ENCODE data around the gene ARPC1B. TPM values are rescaled to one million over a fixed set of nuclear protein-coding genes. Genes with fewer than 3 reads are reported as not detected.

ARPC1B gene
- total RNA-seq, 3 donors from 2014 or later (not counting 1 experiment from before 2014, with no cell fraction given) = 161 to 184 (median 179) TPM

- peaks cover 58% of the 10 kb centered on the region for H3K36me3 ChIP-seq (ENCODE audit: control insufficient read depth, insufficient read depth, low read length)
- no peak for ATAC-seq
- H3K4me3 ChIP-seq (ENCODE audit: low read length) = no peak overlapping the region
- no peaks in the 10 kb centered on the region for H3K27me3 ChIP-seq (ENCODE audit: control insufficient read depth, insufficient read depth, low read length)
- no peaks in the 10 kb centered on the region for H3K9me3 ChIP-seq (ENCODE audit: control insufficient read depth, insufficient read depth, low read length)
- H3K4me1 ChIP-seq (ENCODE audit: control insufficient read depth, insufficient read depth, low read length) = peaks cover 23% of the 10 kb centered on the region
- H3K27ac ChIP-seq (ENCODE audit: low read length) = no peak overlapping the region
- peaks cover 24 to 38% of the 10 kb centered on the region in 2 donors for H3K4me1 Mint-ChIP-seq
- no peaks in the 10 kb centered on the region for H3K36me3 Mint-ChIP-seq
- H3K9me3 Mint-ChIP-seq = no peaks in the 10 kb centered on the region
- TF ChIP-seq CTCF (IDR thresholded peaks at IDR 0.05) = no peak
- no peak for DNase-seq
- H3K27me3 Mint-ChIP-seq (ENCODE audit: low read depth in 2 of 2) = no peaks in the 10 kb centered on the region
- intact Hi-C loops (cut with micrococcal nuclease) = no loop called here
- WGBS (ENCODE audit: insufficient coverage) = 91% methylated on average over 14 of the region's 14 CpGs
- H3K27ac Mint-ChIP-seq = peak overlapping the region; percentile 22 to 29
- no peak overlapping the region for H3K4me3 Mint-ChIP-seq
These were observed 21.2 kb downstream of the ARPC1B start for GRCh38 chr7:99395616-99396327.

GRCh38 chr7:99396418-99397296 lies 22.1 kb downstream of the ARPC1B start:
- Histone ChIP-seq H3K4me3 (ENCODE audit: low read length) (no peak overlapping the region), H3K27ac (ENCODE audit: low read length) (no peak overlapping the region), H3K27me3 (ENCODE audit: control insufficient read depth, insufficient read depth, low read length) (no peaks in the 10 kb centered on the region), H3K4me1 (ENCODE audit: control insufficient read depth, insufficient read depth, low read length) (peaks cover 23% of the 10 kb centered on the region), H3K36me3 (ENCODE audit: control insufficient read depth, insufficient read depth, low read length) (peaks cover 58% of the 10 kb centered on the region), H3K9me3 (ENCODE audit: control insufficient read depth, insufficient read depth, low read length) (no peaks in the 10 kb centered on the region)
- Mint-ChIP-seq H3K9me3 (no peaks in the 10 kb centered on the region), H3K4me3 (no peak overlapping the region), H3K27ac (peak overlapping the region; percentile 29 to 85), H3K4me1 (peaks cover 24 to 45% of the 10 kb centered on the region in 2 donors), H3K27me3 (ENCODE audit: low read depth in 2 of 2) (no peaks in the 10 kb centered on the region), H3K36me3 (no peaks in the 10 kb centered on the region)
- 86% methylated on average over 17 of the region's 21 CpGs for WGBS (ENCODE audit: insufficient coverage)
- DNase-seq (no peak), ATAC-seq (no peak)
- intact Hi-C loops (cut with micrococcal nuclease) = no loop called here
- no peak for TF ChIP-seq CTCF (IDR thresholded peaks at IDR 0.05)

GRCh38 chr7:99397297-99397983 lies 22.9 kb downstream of the ARPC1B start:
- no peak for TF ChIP-seq CTCF (IDR thresholded peaks at IDR 0.05)
- peaks cover 24 to 45% of the 10 kb centered on the region in 2 donors for H3K4me1 Mint-ChIP-seq
- ATAC-seq = no peak
- Histone ChIP-seq H3K4me3 (ENCODE audit: low read length) (no peak overlapping the region), H3K27ac (ENCODE audit: low read length) (no peak overlapping the region), H3K9me3 (ENCODE audit: control insufficient read depth, insufficient read depth, low read length) (no peaks in the 10 kb centered on the region), H3K4me1 (ENCODE audit: control insufficient read depth, insufficient read depth, low read length) (peaks cover 17% of the 10 kb centered on the region), H3K27me3 (ENCODE audit: control insufficient read depth, insufficient read depth, low read length) (no peaks in the 10 kb centered on the region), H3K36me3 (ENCODE audit: control insufficient read depth, insufficient read depth, low read length) (peaks cover 58% of the 10 kb centered on the region)
- H3K27ac Mint-ChIP-seq = peak overlapping the region; percentile 76 to 85
- intact Hi-C loops (cut with micrococcal nuclease) = no loop called here
- no peak for DNase-seq
- H3K4me3 Mint-ChIP-seq = no peak overlapping the region
- no peaks in the 10 kb centered on the region for H3K36me3 Mint-ChIP-seq
- WGBS (ENCODE audit: insufficient coverage) = 90% methylated on average over 18 of the region's 18 CpGs
- no peaks in the 10 kb centered on the region for H3K27me3 Mint-ChIP-seq (ENCODE audit: low read depth in 2 of 2)
- no peaks in the 10 kb centered on the region for H3K9me3 Mint-ChIP-seq

All from natural killer cell (primary cell).